ENCODE measurements around the gene CGB2.

DNA sequence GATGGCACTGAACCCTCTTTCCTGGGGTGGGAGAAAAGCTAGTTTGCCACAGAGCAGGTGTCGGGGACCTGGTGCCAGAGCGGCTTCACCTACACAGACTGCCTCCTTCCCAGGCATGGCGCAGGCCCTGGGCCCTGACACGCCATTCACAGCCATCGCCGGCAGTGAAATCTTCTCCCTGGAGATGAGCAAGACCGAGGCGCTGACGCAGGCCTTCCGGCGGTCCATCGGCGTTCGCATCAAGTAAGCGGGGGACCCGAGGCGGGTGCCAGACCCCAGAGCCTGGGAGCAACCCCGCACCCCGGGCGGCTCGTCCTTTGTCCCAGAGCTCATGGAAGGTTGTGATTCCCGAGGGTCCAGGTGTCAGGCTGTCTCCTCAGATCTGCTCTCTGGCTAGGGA, 24.8 kb upstream of the CGB2 start:
- no peak for TF ChIP-seq POLR2A (IDR thresholded peaks at IDR 0.05; ENCODE audit: low read depth)
- no peak for TF ChIP-seq POLR2AphosphoS5 (IDR thresholded peaks at IDR 0.05)
- TF ChIP-seq EP300 (IDR thresholded peaks at IDR 0.05): no peak

Data from esophagus muscularis mucosa (tissue), 3 donors.